Bone marrow (tissue), 2 donors: ENCODE measurements around the gene DDX56.
A peak's percentile ranks its signal among the peaks of the same experiment; 100 is the strongest.

Source experiments
- DNase-seq, 2 donors: peaks; one replicate each; lab custom pipeline; 2025; lab: John Stamatoyannopoulos, UW

The DDX56 gene

GRCh38 chr7:44535348-44536064, 38.2 kb downstream of the DDX56 start:
- no peak for DNase-seq

- peak in 1 of 2 donors; percentile 12 for DNase-seq
Observed at GRCh38 chr7:44534501-44534900, 39.2 kb downstream of the DDX56 start.

GRCh38 chr7:44534087-44534486, 39.6 kb downstream of the DDX56 start:
- DNase-seq = no peak

GRCh38 chr7:44533301-44534055, 40.2 kb downstream of the DDX56 start:
- DNase-seq = no peak

- DNase-seq = no peak
Observed at GRCh38 chr7:44531421-44532380, 42.0 kb downstream of the DDX56 start.

- DNase-seq = no peak
Observed at GRCh38 chr7:44530990-44531389, 42.7 kb downstream of the DDX56 start.

- no peak for DNase-seq
Observed at GRCh38 chr7:44524811-44525388, 48.8 kb downstream of the DDX56 start.

- DNase-seq = no peak
Observed at GRCh38 chr7:44522315-44522714, 51.4 kb downstream of the DDX56 start.

GRCh38 chr7:44521347-44522095, 52.2 kb downstream of the DDX56 start:
- no peak for DNase-seq

- DNase-seq = no peak
Observed at GRCh38 chr7:44520574-44520973, 53.1 kb downstream of the DDX56 start.

GRCh38 chr7:44519546-44519945, 54.2 kb downstream of the DDX56 start:
- no peak for DNase-seq

GRCh38 chr7:44518761-44519160, 54.9 kb downstream of the DDX56 start:
- no peak for DNase-seq

GRCh38 chr7:44517175-44517574, 56.5 kb downstream of the DDX56 start:
- DNase-seq = no peak
